Measurements from ENCODE around the gene SLC5A6.

- TF ChIP-seq CTCF (IDR thresholded peaks at IDR 0.05) (no peak), POLR2AphosphoS5 (IDR thresholded peaks at IDR 0.05) (no peak)
Observed at GRCh38 chr2:27178469-27178868, 33.6 kb downstream of the SLC5A6 start.

Data from stomach (tissue), 4 donors.